GM19025 (cell line): ENCODE results near the gene KCMF1.

Experiments
- ATAC-seq: cut with Tn5 transposase; IDR thresholded peaks from one replicate; pipeline ENCODE4 v1.9.1; 2021; ENCODE audit warnings: mild to moderate bottlenecking, low read depth, moderate library complexity; ENCODE audit not compliant: unreplicated experiment

The KCMF1 gene

GRCh38 chr2:85018049-85018447 is 47.1 kb downstream of the KCMF1 start:
- ATAC-seq: no peak

GRCh38 chr2:85019121-85019520 is 48.2 kb downstream of the KCMF1 start:
- no peak for ATAC-seq

- ATAC-seq: no peak
Observed at GRCh38 chr2:85022232-85022631, 51.3 kb downstream of the KCMF1 start.

- ATAC-seq: no peak
Observed at GRCh38 chr2:85024372-85025047, 53.5 kb downstream of the KCMF1 start.

GRCh38 chr2:85032621-85033020 is 61.7 kb downstream of the KCMF1 start:
- ATAC-seq: no peak

- no peak for ATAC-seq
Observed at GRCh38 chr2:85033388-85033787, 62.4 kb downstream of the KCMF1 start.

GRCh38 chr2:85034158-85034557 is 63.2 kb downstream of the KCMF1 start:
- ATAC-seq: no peak

GRCh38 chr2:85037622-85038021 is 66.7 kb downstream of the KCMF1 start:
- no peak for ATAC-seq

GRCh38 chr2:85042330-85042729 is 71.4 kb downstream of the KCMF1 start:
- ATAC-seq: no peak

GRCh38 chr2:85048534-85048933 is 77.6 kb downstream of the KCMF1 start:
- no peak for ATAC-seq

- no peak for ATAC-seq
Observed at GRCh38 chr2:85049236-85049635, 78.3 kb downstream of the KCMF1 start.

GRCh38 chr2:85053802-85054201 is 82.8 kb downstream of the KCMF1 start:
- no peak for ATAC-seq

- ATAC-seq: no peak
Observed at GRCh38 chr2:85057226-85057962, 86.4 kb downstream of the KCMF1 start.

GRCh38 chr2:85061896-85062295 is 90.9 kb downstream of the KCMF1 start:
- ATAC-seq: no peak

- ATAC-seq: no peak
Observed at GRCh38 chr2:85062565-85062964, 91.6 kb downstream of the KCMF1 start.

GRCh38 chr2:85063981-85064599 is 93.1 kb downstream of the KCMF1 start:
- ATAC-seq: no peak

GRCh38 chr2:85064927-85065577 is 94.1 kb downstream of the KCMF1 start:
- no peak for ATAC-seq

GRCh38 chr2:85066006-85066740 is 95.2 kb downstream of the KCMF1 start:
- no peak for ATAC-seq

GRCh38 chr2:85066874-85067351 is 96.0 kb downstream of the KCMF1 start:
- no peak for ATAC-seq

GRCh38 chr2:85071096-85071495 is 100.1 kb downstream of the KCMF1 start:
- no peak for ATAC-seq
